H1 (cell line): Measurements from ENCODE around the gene NAA10.

Experiments
- CHD1 ChIP-seq: IDR thresholded peaks from 2 replicates; pipeline ENCODE4 v1.6.1; 2012; ENCODE audit warnings: low read depth, low read length, improper control_type of control experiment
- EZH2 ChIP-seq: fragments of 200-600 bp; sonication (generic); IDR thresholded peaks from 2 replicates; pipeline ENCODE4 v1.7.1; 2012; ENCODE audit warnings: low read depth, mild to moderate bottlenecking, moderate library complexity, low read length, inconsistent platforms; ENCODE audit not compliant: severe bottlenecking
- KDM1A ChIP-seq: fragments of 200-600, 300-600 bp; sonication (generic); IDR thresholded peaks from 2 replicates; pipeline ENCODE4 v1.7.1; 2016; ENCODE audit warnings: mild to moderate bottlenecking, low read length, borderline replicate concordance
- POLR2A ChIP-seq, 2 experiments: IDR thresholded peaks; 1 replicate in 1 of 2; 2 replicates in 1 of 2; pipeline ENCODE4 v1.6.1; 2011; ENCODE audit warnings: low read depth in 2 of 2, low read length in 2 of 2, mild to moderate bottlenecking in 2 of 2; ENCODE audit errors: control extremely low read depth in 1 of 2
- POLR2AphosphoS5 ChIP-seq: IDR thresholded peaks from 2 replicates; pipeline ENCODE4 v1.6.1; 2011; ENCODE audit warnings: low read depth, low read length
- RAD21 ChIP-seq, 2 experiments: IDR thresholded peaks in 1 of 2; conservative IDR thresholded peaks in 1 of 2; 2 replicates each; pipeline ENCODE4 v1.6.1; 2011; ENCODE audit warnings: low read depth in 2 of 2, low read length in 2 of 2, improper control_type of control experiment in 1 of 2, inconsistent platforms in 1 of 2, mild to moderate bottlenecking in 1 of 2, moderate library complexity in 1 of 2
- SIN3A ChIP-seq, 2 experiments: IDR thresholded peaks in 1 of 2; conservative IDR thresholded peaks in 1 of 2; 2 replicates each; pipeline ENCODE4 v1.6.1; 2011 to 2012; ENCODE audit warnings: low read length in 2 of 2, improper control_type of control experiment in 1 of 2, low read depth in 1 of 2, mild to moderate bottlenecking in 1 of 2
- SRF ChIP-seq: IDR thresholded peaks from 2 replicates; pipeline ENCODE4 v1.6.1; 2011; ENCODE audit warnings: mild to moderate bottlenecking, low read depth, low read length, moderate library complexity
- TF ChIP-seq, protein P1 (sequence below), 3 experiments: IDR thresholded peaks; 1 replicate in 2 of 3; 2 replicates in 1 of 3; pipeline versions ENCODE4 v1.5.1 to v1.6.1; 2011; ENCODE audit warnings: low read length in 3 of 3, mild to moderate bottlenecking in 3 of 3, inconsistent platforms in 2 of 3, low read depth in 1 of 3, moderate library complexity in 1 of 3; ENCODE audit not compliant: insufficient read depth in 1 of 3; ENCODE audit errors: control extremely low read depth in 1 of 3

DNA sequence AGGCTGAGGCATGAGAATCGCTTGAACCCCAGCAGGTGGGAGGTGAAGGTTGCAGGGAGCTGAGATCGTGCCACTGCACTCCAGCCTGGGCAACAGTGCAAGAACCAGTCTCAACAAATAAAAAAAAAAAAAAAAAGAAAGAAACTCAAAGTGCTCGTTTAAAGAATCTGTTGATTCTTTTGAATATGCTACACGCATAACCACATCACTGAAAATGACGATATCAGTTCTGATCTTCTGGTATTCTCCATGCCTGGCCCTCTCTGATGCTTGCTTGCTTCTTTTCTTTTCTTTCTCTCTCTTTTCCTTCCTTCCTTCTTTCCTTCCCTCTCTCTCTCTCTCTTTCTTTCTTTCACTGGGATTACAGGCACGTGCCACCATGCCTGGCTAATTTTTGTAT lies 23.0 kb downstream of the NAA10 start:
- no peak for TF ChIP-seq POLR2A (IDR thresholded peaks at IDR 0.05; ENCODE audit: control extremely low read depth in 1 of 2, low read depth in 2 of 2, low read length in 2 of 2)
- TF ChIP-seq, protein P1, sequence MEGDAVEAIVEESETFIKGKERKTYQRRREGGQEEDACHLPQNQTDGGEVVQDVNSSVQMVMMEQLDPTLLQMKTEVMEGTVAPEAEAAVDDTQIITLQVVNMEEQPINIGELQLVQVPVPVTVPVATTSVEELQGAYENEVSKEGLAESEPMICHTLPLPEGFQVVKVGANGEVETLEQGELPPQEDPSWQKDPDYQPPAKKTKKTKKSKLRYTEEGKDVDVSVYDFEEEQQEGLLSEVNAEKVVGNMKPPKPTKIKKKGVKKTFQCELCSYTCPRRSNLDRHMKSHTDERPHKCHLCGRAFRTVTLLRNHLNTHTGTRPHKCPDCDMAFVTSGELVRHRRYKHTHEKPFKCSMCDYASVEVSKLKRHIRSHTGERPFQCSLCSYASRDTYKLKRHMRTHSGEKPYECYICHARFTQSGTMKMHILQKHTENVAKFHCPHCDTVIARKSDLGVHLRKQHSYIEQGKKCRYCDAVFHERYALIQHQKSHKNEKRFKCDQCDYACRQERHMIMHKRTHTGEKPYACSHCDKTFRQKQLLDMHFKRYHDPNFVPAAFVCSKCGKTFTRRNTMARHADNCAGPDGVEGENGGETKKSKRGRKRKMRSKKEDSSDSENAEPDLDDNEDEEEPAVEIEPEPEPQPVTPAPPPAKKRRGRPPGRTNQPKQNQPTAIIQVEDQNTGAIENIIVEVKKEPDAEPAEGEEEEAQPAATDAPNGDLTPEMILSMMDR (IDR thresholded peaks at IDR 0.05; ENCODE audit: control extremely low read depth in 1 of 3, insufficient read depth in 1 of 3, low read depth in 1 of 3, low read length in 3 of 3) = no peak
- no peak for TF ChIP-seq CHD1
- TF ChIP-seq SIN3A (conservative IDR thresholded peaks at IDR 0.05 in 1 of 2, IDR thresholded peaks at IDR 0.05 in 1 of 2; ENCODE audit: low read depth in 1 of 2, low read length in 2 of 2) = no peak
- no peak for TF ChIP-seq POLR2AphosphoS5
- no peak for TF ChIP-seq RAD21 (IDR thresholded peaks at IDR 0.05 in 1 of 2, conservative IDR thresholded peaks at IDR 0.05 in 1 of 2; ENCODE audit: low read depth in 2 of 2, low read length in 2 of 2)
- TF ChIP-seq KDM1A = no peak
- TF ChIP-seq EZH2 = no peak
- no peak for TF ChIP-seq SRF
